B cell (primary cell): ENCODE data around the gene NSUN2. TPM values are rescaled to one million over a fixed set of nuclear protein-coding genes. Genes with fewer than 3 reads are reported as not detected.

ENCODE experiments used
- ATAC-seq: fragments of 200-7000 bp; cut with Tn5 transposase; one replicate; pipeline ENCODE4 v1.10.0; 2021; ENCODE audit warnings: low read depth, mild to moderate bottlenecking, moderate number of reproducible peaks, moderate library complexity
- CTCF ChIA-PET: fragments of 350-600 bp; sonication (Branson Sonifier 250); formaldehyde crosslinking; loops from one replicate; lab custom pipeline; 2021; ENCODE audit warnings: antibody characterized with exemption, inconsistent platforms; lab: Charles Lee
- POLR2A ChIA-PET: fragments of 350-600 bp; sonication (Branson Sonifier 250); formaldehyde crosslinking; loops from one replicate; lab custom pipeline; 2021; ENCODE audit warnings: antibody characterized with exemption; lab: Charles Lee
- DNase-seq: peaks from one replicate; pipeline ENCODE4 v3.0.0; 2013
- H2AFZ ChIP-seq: 2 replicates; pipeline ENCODE4 v1.6.1; 2012; ENCODE audit warnings: mild to moderate bottlenecking, low read depth, low read length; ENCODE audit not compliant: insufficient read depth, poor library complexity, severe bottlenecking
- H3K27ac ChIP-seq, 2 donors: 1 replicate in 1 of 2; 2 replicates in 1 of 2; pipeline ENCODE4 v1.5.1; 2012 to 2013; ENCODE audit warnings: low read length in 2 of 2, mild to moderate bottlenecking in 2 of 2, moderate library complexity in 1 of 2
- H3K27me3 ChIP-seq, 4 experiments: fragments of 200-600 bp in 1 of 4; sonication (generic) in 1 of 4; replicated peaks in 1 of 4; 1 replicate in 2 of 4; 2 replicates in 2 of 4; pipeline versions ENCODE4 v1.6.1 to v1.7.0; 2013 to 2016; ENCODE audit warnings: low read length in 3 of 4, mild to moderate bottlenecking in 2 of 4, mixed read lengths in 1 of 4, moderate library complexity in 1 of 4; ENCODE audit not compliant: insufficient read depth in 4 of 4, control insufficient read depth in 3 of 4; ENCODE audit errors: control extremely low read depth in 1 of 4
- H3K36me3 ChIP-seq, 2 experiments: replicated peaks in 1 of 2; 1 replicate in 1 of 2; 2 replicates in 1 of 2; pipeline versions ENCODE4 v1.6.1 to v1.7.1; 2013; ENCODE audit warnings: low read length in 1 of 2; ENCODE audit not compliant: insufficient read depth in 2 of 2, control insufficient read depth in 1 of 2; ENCODE audit errors: control extremely low read depth in 1 of 2, extremely low read depth in 1 of 2
- H3K4me1 ChIP-seq, 2 donors: fragments of 200-600 bp in 1 of 2; sonication (generic) in 1 of 2; 1 replicate in 1 of 2; 2 replicates in 1 of 2; pipeline versions ENCODE4 v1.5.1 to v1.6.1; 2013 to 2017; ENCODE audit warnings: low read length in 2 of 2; ENCODE audit not compliant: control insufficient read depth in 2 of 2, insufficient read depth in 2 of 2
- H3K4me2 ChIP-seq: replicated peaks from 2 replicates; pipeline ENCODE3; 2012; ENCODE audit warnings: mild to moderate bottlenecking, low read depth, low read length; ENCODE audit not compliant: poor library complexity, severe bottlenecking
- H3K4me3 ChIP-seq, 5 experiments: fragments of 200-600 bp in 1 of 5; sonication (generic) in 1 of 5; 1 replicate in 3 of 5; 2 replicates in 2 of 5; pipeline versions ENCODE4 v1.5.1 to v1.7.0; 2011 to 2016; ENCODE audit warnings: low read length in 4 of 5, mild to moderate bottlenecking in 4 of 5, low read depth in 2 of 5, control low read depth in 1 of 5, moderate library complexity in 1 of 5; ENCODE audit not compliant: insufficient read depth in 1 of 5; ENCODE audit errors: control extremely low read depth in 1 of 5, extremely low read depth in 1 of 5
- H3K79me2 ChIP-seq: fragments of 200-600 bp; sonication (generic); one replicate; pipeline ENCODE4 v1.6.0; 2016; ENCODE audit warnings: low read length; ENCODE audit not compliant: control insufficient read depth, insufficient read depth
- H3K9ac ChIP-seq: fragments of 200-600 bp; sonication (generic); 2 replicates; pipeline ENCODE4 v1.6.1; 2017; ENCODE audit warnings: mild to moderate bottlenecking, low read length, moderate library complexity
- H3K9me3 ChIP-seq, 3 donors: one replicate each; pipeline versions ENCODE4 v1.6.1 to v1.7.1; 2013; ENCODE audit warnings: low read length in 2 of 3; ENCODE audit not compliant: control insufficient read depth in 2 of 3, insufficient read depth in 1 of 3; ENCODE audit errors: control extremely low read depth in 1 of 3
- H4K20me1 ChIP-seq: 2 replicates; pipeline ENCODE4 v1.6.0; 2012; ENCODE audit warnings: mild to moderate bottlenecking, low read length; ENCODE audit not compliant: insufficient read depth, control insufficient read depth, poor library complexity, severe bottlenecking
- H3K27ac Mint-ChIP-seq: one replicate; pipeline ENCODE4 v1.8.0; 2021; ENCODE audit warnings: mixed read lengths
- H3K27me3 Mint-ChIP-seq: one replicate; pipeline ENCODE4 v1.8.0; 2021; ENCODE audit warnings: mixed read lengths
- H3K4me1 Mint-ChIP-seq: one replicate; pipeline ENCODE4 v1.8.0; 2021; ENCODE audit warnings: mixed read lengths
- H3K4me3 Mint-ChIP-seq: one replicate; pipeline ENCODE4 v1.8.0; 2021; ENCODE audit warnings: mixed read lengths
- H3K9me3 Mint-ChIP-seq: one replicate; pipeline ENCODE4 v1.8.0; 2022; ENCODE audit warnings: mixed read lengths; ENCODE audit not compliant: insufficient read depth
- CTCF ChIP-seq: fragments of 200-600 bp; IDR thresholded peaks from one replicate; pipeline ENCODE4 v1.8.0; 2022; ENCODE audit warnings: antibody characterized with exemption, mild to moderate bottlenecking
- EZH2 ChIP-seq: IDR thresholded peaks from 2 replicates; pipeline ENCODE4 v1.6.1; 2012; ENCODE audit warnings: borderline replicate concordance, low read depth, mild to moderate bottlenecking, moderate library complexity, low read length; ENCODE audit not compliant: insufficient read depth, poor library complexity, severe bottlenecking
- WGBS: methylation state at CpG from one replicate; pipeline ENCODE4 v1.1.5; 2013; ENCODE audit warnings: missing lambda C conversion rate; ENCODE audit not compliant: insufficient coverage; 5-methylcytosine and 5-hydroxymethylcytosine counted together
- intact Hi-C: fragments of 100-400 bp; cut with micrococcal nuclease; formaldehyde crosslinking; loops from one replicate; pipeline ENCODE4 v1.10.0; 2022
- polyA plus RNA-seq: library from polyadenylated mRNA; depleted of rRNA; stranded (reverse); fragments of >200 nt; gene quantifications from 2 replicates; pipeline ENCODE4 v1.2.3, GENCODE V29; 2012
- total RNA-seq, 2 donors: library from RNA; stranded (reverse); fragments of 120-200 nt in 1 of 2; gene quantifications; 1 replicate in 1 of 2; 2 replicates in 1 of 2; pipeline versions ENCODE4 v1.2.3 to v1.2.4, GENCODE V29; 2013 to 2022

NSUN2 gene
- total and polyA plus RNA-seq, 2 donors (not counting 1 experiment from before 2014, with no cell fraction given), result 58.8 to 85.0 TPM

- no peak for DNase-seq
- POLR2A ChIA-PET, result no interaction called here
- H3K9me3 Mint-ChIP-seq, result peaks cover 4% of the 10 kb centered on the region
These were observed 22.6 kb upstream of the NSUN2 start for GRCh38 chr5:6655432-6655831.

GRCh38 chr5:6652025-6652424 is 19.2 kb upstream of the NSUN2 start:
- ChIA-PET CTCF (interaction anchor here (1.0 to 1.7 kb wide), 2 partner anchors 61 to 94 kb away, joined by 3 to 5 read pairs; partner anchors contain the start of gene TENT4A), POLR2A (no interaction called here)
- H3K4me3 ChIP-seq, result no peak overlapping the region
- peak; percentile 94 for ATAC-seq
- intact Hi-C loops, result no loop called here
- H4K20me1 ChIP-seq, result no peaks in the 10 kb centered on the region
- peak overlapping the region; percentile 65 for H3K4me3 Mint-ChIP-seq
- H3K4me2 ChIP-seq, result no peak overlapping the region
- H3K9me3 ChIP-seq, result peaks cover 1 to 18% (median 10%) of the 10 kb centered on the region in 3 donors
- H3K4me1 ChIP-seq, result peaks cover 3 to 8% of the 10 kb centered on the region in 2 donors
- peaks cover 2 to 21% of the 10 kb centered on the region in 2 experiments for H3K36me3 ChIP-seq
- DNase-seq, result peak; percentile 46
- H3K27ac ChIP-seq, result no peak overlapping the region
- H3K27me3 ChIP-seq, result no peaks in the 10 kb centered on the region
- no peaks in the 10 kb centered on the region for H3K79me2 ChIP-seq
- H2AFZ ChIP-seq, result no peak overlapping the region
- peaks cover 5% of the 10 kb centered on the region for H3K9me3 Mint-ChIP-seq
- peaks cover 18% of the 10 kb centered on the region for H3K4me1 Mint-ChIP-seq
- WGBS, result 13% methylated on average over 4 of the region's 6 CpGs
- peak overlapping the region; percentile 76 for H3K27ac Mint-ChIP-seq
- H3K9ac ChIP-seq, result no peak overlapping the region
- H3K27me3 Mint-ChIP-seq, result no peaks in the 10 kb centered on the region
- TF ChIP-seq CTCF, result no peak
- no peak for TF ChIP-seq EZH2

More at GRCh38 chr5:6655432-6655831, 22.6 kb upstream of the NSUN2 start:
- Histone ChIP-seq H2AFZ (no peak overlapping the region), H3K79me2 (no peaks in the 10 kb centered on the region), H3K27me3 (no peaks in the 10 kb centered on the region), H3K27ac (no peak overlapping the region), H3K9me3 (peaks cover 1 to 20% (median 13%) of the 10 kb centered on the region in 3 donors), H3K4me1 (peaks cover 12 to 21% of the 10 kb centered on the region in 2 donors), H3K36me3 (peaks cover 2 to 32% of the 10 kb centered on the region in 2 experiments), H4K20me1 (no peaks in the 10 kb centered on the region), H3K4me2 (no peak overlapping the region), H3K4me3 (no peak overlapping the region), H3K9ac (no peak overlapping the region)
- 100% methylated on average over 6 of the region's 8 CpGs for WGBS
- Mint-ChIP-seq H3K27me3 (no peaks in the 10 kb centered on the region), H3K4me1 (peaks cover 26% of the 10 kb centered on the region), H3K4me3 (no peak overlapping the region), H3K27ac (no peak overlapping the region)
- intact Hi-C loops, result no loop called here
- CTCF ChIA-PET, result no interaction called here
- no peak for ATAC-seq
- no peak for TF ChIP-seq CTCF
- no peak for TF ChIP-seq EZH2
